ENCODE data around the gene PTPRJ.
"Not testable (repeated sequence)": the region's sequence is repeated elsewhere in the genome, so short reads cannot be mapped to it uniquely, and the experiment has no call there.

The PTPRJ gene

DNA sequence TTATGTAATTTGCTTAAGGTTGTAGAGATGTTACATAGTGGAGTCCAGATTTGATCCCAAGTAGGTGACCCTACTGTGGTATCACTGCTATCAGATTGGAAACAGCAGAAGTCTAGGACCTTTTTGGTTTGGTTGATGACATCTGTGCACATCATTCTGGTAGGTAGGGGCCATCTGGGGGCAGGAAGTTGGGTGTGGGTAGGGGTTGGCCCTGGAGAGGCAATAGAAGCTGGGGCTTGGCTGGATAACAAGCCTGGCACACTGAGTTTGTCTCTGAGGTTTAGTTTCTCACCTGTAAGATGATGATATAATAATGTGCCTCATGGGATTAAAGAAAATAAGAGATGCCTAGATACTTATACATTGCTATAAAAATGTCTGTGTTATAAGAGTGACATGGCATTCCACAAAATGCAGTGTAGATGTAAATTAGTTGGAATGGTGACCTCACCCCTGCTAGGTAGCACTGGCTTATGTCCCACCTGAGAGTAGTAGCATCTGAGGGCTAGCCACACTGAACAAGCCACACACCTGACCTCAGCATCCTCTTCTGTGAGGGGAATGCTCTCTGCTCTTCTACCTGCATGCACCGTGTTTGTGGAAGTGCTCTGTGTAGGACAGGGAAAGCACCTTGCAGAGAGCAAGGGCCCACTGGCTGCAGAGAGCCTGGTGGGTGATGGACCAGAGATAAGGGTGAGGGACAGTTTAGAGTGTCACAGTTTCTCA lies 36.9 kb downstream of the PTPRJ start:
- DNase-seq (ENCODE audit: low read depth in 1 of 2, low spot score in 1 of 2): no peak

DNA sequence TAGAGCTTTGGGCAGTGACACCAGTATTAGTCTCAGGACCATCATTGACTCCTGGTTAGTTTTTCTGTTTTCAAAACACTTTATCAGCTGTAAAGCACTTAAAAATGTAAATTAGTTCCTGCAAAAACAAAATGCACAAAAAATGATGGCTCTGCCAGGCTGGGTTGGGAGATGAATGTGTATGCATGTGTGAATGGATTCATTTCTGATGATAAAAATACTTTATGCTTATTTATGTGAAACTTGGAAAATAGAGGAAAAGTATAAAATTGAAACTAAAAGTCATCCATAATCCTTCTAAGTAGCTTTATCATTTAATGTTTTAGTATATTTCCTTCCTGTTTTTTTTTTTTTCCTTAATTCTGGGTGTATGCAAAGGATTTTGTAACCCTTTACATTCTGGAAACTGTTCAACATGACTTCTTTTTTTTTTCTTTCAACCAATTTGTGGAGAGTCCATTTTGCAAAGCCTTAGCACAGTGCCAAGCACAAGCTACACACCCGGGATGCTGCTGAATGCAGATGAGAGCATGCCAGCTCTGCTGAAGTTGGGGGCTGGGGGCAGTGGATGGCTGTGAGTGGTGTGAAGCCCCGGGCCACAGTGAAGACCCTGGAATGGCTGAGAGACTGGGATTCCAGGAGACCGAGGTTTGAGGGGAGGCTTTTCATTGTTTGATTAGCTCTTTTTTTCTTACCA lies 37.6 kb downstream of the PTPRJ start:
- no peak for DNase-seq (ENCODE audit: low read depth in 1 of 2, low spot score in 1 of 2)

DNA sequence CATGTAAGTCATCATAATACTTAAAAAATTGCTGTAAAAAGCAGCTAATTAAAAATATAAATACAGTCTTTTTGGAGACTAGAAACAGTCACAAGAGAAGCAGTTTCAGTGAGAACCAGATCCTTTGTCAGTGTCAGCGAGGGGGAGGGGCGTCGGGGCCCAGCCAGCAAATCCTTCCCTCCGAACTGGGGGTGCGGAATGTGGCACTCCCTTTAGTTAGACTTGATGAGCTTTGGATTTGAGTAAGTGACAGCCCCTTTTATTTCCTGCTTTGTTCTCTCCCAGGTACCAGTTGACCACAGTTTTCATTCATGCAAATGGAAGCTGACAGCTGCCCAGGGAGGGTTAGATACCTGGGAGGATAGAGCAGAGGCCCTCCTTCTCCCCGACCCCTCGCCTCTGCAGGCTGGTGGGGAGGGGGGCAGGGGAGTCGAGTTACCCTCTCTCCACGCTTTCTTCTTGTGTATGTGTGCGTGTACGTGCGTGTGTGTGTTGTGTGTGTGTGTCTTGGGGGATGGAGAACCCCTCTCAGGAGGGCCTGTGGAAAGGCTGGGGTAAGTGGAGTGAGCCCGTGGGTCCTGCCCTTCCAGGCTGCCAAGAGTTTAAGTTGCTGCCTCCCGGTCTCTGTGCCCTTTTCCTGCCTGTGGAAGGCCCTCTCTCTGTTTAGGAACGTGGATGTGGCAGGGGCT lies 38.3 kb downstream of the PTPRJ start:
- no peak for DNase-seq (ENCODE audit: low read depth in 1 of 2, low spot score in 1 of 2)

DNA sequence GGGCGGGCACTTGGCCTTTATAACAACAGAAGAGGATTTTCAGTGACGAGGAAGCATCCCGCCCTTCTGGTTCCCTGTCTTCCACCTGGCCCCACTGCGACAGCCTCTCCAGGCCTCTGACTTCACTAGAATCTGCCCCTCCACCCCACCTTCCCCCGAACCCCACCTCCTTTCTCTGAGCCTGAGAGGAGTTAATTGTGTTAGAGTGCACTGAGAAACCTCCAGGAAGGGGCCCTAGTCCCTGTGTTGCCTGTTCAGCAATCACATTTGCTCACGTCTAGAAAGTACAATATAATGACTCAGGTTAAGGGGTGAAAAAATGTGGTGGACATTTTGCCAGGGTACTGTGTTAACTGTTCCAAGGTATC lies 38.8 kb downstream of the PTPRJ start:
- no peak for DNase-seq (ENCODE audit: low read depth in 1 of 2, low spot score in 1 of 2)

GRCh38 chr11:48019595-48019994 lies 39.2 kb downstream of the PTPRJ start:
- DNase-seq (ENCODE audit: low read depth in 1 of 2, low spot score in 1 of 2): no peak

DNA sequence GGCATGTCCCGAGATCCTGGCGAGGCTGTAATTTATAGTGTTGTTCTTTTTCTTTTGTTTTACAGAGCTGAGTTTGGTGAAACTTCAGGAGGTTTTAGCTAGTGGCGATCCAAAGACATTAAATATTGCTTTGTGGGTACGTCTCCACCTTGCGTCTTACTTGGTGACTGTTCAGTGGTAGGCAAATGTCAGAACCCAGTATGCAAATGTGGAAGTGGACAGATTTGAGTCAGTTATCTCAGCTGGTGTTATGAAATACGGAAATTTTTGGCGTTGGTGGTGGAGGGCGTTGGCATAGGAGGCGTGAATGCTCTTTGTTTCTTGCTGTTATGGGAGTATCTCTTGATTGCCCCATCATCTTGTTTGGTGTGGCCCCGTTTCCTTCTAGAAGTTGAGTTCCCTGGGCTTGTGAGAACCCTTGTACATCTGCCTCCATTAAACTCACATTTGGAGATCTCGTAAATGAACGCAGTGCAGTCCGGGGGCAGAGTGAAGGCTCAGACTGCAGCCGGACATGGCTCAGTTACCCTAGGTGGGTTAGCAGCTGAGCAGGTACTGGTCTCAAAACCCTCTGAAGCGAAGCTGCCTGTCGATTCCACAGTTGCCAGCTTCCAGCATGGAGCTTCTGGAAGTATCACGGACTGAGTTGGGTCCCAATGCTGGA lies 39.9 kb downstream of the PTPRJ start:
- DNase-seq (ENCODE audit: low read depth in 1 of 2, low spot score in 1 of 2): no peak

DNA sequence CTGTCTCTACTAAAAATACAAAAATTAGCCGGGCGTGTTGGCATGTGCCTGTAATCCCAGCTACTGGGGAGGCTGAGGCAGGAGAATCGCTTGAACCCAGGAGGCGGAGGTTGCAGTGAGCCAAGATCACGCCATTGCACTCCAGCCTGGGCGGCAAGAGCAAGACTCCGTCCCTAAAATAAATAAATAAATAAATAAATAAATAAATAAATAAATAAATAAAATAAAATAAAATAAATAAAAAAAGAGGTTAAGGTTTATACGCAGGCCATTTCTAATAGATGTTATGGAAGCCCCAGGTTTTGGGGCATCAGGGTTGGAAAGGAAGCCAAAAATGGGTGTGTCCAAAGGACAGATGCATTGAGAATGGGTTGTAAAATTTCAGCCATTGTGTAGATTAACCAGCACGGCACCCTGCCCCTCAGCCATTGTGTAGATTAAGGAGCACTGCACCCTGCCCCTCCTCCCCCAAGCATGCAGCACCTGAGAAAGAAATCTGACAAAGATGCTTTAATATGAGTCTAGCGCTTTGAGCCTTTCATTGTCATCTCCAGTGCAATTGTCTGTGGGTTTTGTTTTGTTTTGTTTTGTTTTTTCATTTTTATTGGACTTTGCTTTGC lies 41.0 kb downstream of the PTPRJ start:
- not testable (repeated sequence) for DNase-seq (ENCODE audit: low read depth in 1 of 2, low spot score in 1 of 2)

- no peak for DNase-seq (ENCODE audit: low read depth in 1 of 2, low spot score in 1 of 2)
Measured at GRCh38 chr11:48022445-48022844, 42.1 kb downstream of the PTPRJ start.

DNA sequence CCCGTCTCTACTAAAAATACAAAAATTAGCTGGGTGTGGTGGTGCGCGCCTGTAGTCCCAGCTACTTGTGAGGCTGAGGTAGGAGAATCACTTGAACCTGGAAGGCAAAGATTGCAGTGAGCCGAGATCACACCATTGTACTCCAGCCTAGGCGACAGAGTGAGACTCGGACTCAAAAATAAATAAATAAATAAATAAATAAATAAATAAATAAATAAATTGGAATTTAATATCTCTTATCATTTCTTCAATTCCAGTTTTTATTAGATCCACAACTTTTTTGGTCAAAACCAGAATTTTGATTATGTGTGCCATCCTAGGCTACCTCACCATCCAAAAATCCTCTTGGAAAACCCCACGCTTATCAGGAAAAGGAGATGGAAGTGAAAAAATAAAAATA lies 43.2 kb downstream of the PTPRJ start:
- DNase-seq (ENCODE audit: low read depth in 1 of 2, low spot score in 1 of 2): not testable (repeated sequence)

DNA sequence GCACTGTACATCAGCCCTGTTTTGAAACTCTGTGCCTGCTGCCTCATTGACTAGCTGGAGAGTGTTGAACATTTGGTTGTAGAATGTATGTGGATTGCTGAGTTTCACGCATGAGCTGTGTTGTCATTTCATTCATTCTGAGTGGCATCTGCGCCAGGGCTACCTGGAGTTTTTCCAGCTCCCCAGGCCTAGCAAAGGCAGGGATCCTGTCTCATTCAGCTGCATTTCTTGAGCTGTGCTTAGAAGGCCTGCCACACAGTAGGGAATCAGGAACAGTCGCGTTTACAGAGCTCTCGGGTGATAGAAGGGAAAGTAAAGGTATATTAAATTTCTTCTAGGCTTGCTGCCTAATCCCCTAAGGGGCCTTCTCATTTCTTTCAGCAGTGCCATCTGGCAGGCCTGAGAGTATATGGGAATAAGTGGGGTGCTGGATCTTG lies 44.3 kb downstream of the PTPRJ start:
- no peak for DNase-seq (ENCODE audit: low read depth in 1 of 2, low spot score in 1 of 2)

DNA sequence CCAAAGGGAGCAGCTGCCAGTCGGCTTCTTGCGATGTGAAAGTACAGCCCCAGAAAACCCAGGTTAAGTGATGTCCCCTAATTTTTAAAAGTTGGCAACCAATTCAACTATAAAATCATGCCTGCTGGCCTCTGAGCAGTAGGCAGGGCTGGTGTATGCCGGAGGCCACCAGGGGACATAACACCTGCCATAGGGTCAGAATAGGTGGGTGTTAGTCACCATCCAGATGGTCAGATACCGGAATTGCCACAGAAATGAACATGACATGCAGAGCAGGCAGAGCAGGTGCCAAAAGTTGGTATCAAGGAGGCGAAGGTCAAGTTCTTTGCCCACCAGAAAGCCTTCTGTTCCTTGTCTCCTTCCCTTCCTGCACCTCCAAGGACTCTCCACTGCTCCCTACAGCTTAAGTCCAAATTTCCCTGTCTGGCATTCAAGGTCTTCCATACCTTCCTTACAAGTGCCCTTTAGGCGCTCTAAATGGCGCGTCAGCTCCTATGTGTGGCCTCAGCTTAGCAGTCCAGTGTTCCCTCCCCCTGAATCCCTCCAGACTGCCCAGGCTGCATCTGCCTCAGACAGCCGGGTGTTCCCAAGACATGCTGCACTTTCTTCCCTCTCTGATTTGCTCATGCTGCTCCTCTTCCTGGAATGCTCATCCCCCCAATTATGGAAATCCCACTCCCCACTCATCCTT lies 45.1 kb downstream of the PTPRJ start:
- DNase-seq (ENCODE audit: low read depth in 1 of 2, low spot score in 1 of 2): no peak

DNA sequence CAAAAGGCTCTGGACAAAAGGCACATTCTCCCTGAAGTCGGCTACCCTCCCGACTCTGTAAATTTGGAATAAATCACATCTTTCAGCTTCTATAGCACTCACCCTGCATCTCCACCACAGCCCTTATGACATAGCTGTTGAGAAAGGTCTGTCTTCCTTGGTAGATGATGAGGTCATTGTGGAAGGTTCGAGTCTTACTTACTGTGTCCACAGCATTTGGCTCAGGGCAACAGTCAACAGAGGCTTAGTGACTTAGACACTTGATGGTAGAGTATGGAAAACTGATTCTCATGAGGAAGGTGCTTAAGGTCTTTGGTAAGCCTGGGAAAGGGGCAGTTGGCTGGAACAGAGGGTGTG lies 45.6 kb downstream of the PTPRJ start:
- no peak for DNase-seq (ENCODE audit: low read depth in 1 of 2, low spot score in 1 of 2)

GRCh38 chr11:48028914-48029680 lies 48.7 kb downstream of the PTPRJ start:
- DNase-seq (ENCODE audit: low read depth in 1 of 2, low spot score in 1 of 2): no peak

DNA sequence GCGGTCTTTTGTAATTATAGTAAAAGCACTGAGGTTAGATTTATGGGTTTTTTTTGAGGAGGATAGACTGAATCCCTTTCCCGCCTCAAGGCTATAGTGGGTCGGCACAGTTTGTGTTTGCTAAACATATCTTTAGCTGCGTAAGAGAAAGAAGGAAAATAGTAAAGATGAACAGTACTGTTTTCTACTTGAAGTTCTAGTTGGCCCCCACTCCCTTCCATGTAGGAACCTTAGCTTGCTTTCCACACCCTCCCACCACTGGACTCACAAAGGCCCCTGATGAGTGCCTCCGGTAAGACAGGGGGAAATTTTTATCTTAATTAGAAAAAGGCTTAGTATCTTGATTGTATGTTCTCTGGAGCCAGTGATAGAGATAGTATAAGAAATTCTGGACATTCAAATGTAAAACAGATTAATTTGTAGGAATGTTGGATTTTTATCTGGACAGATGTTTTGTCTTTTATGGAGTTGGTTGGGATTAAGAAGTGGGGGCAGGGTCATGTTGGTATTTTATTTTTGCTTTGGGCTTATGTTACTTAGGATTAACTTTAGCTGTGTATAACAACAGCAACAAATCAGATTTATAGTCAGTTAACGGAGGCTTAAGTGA lies 49.4 kb downstream of the PTPRJ start:
- DNase-seq (ENCODE audit: low read depth in 1 of 2, low spot score in 1 of 2): no peak

GRCh38 chr11:48031602-48032001 lies 51.2 kb downstream of the PTPRJ start:
- no peak for DNase-seq (ENCODE audit: low read depth in 1 of 2, low spot score in 1 of 2)

GRCh38 chr11:48032721-48033120 lies 52.4 kb downstream of the PTPRJ start:
- DNase-seq (ENCODE audit: low read depth in 1 of 2, low spot score in 1 of 2): no peak

DNA sequence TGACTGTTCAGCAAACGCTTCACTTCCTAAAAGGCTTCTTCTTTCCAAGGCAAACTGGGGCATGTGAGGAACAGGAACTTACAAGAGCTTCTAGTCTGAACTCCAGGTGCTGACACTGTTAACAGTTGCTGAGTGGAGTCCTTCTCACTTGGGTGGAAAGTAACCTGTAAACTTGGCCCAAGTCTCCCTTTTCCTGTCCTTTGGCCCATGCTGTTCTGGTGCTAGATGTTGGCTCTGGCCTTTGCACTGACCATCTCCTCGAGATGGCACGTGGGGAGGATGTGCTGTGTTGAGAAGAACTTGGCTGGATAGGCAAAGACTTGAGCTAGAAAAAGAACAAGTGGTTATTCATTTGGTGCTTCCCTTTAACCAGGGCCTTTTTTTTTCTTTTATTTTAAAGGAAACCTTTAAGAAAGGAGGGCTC lies 53.6 kb downstream of the PTPRJ start:
- DNase-seq (ENCODE audit: low read depth in 1 of 2, low spot score in 1 of 2): no peak

DNA sequence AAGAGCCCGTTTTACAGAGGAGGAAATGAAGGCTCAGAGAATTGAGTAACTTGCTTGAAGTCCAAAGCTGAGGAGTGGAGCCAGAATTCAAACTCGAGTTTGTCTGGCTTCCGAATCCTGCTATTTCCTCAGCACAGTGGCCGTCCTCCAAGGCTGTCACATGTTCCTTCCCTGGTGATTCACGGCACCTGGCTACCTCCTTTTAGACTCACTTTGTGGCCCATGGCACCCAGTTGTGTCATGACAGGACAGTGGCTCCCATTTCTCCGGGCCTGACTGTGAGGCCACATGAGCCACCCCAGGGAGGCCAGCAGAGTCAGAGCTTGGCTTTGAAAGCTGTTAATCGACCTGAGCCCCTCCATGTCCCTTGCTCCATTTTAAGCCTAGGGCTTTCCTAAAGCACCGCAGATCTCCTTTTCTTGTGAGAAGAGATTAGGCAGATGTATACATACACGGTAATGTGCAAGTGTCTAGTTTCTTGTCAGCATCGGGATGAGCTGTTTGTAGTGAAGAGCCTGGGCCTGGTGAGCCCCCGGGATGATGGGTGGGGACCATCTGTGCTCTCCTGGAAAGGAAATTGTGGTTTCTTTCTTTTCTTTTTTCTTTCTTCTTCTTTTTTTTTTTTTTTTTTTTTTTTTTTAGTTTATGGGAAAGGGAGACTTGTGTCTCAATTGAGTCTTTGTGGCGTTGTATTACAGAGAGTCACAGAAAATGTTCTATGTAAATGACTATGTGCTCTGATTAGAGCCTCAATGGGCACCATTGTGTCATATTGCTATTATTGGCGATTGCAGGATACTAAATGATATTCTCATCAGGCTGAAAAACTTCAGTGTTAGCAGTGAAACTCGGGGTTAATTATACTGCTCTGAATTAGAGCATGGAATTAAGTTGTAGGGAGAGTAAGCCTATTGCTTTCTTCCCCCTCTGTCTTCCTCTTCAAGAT lies 54.8 kb downstream of the PTPRJ start:
- DNase-seq (ENCODE audit: low read depth in 1 of 2, low spot score in 1 of 2): no peak

Data from activated T-helper 1 cell treated with anti-CD3 and anti-CD28 coated beads, Interleukin-2, amount 50 U/mL, for 16 hours (primary cell).